ENCODE results near the gene RHBG.

RHBG gene

DNA sequence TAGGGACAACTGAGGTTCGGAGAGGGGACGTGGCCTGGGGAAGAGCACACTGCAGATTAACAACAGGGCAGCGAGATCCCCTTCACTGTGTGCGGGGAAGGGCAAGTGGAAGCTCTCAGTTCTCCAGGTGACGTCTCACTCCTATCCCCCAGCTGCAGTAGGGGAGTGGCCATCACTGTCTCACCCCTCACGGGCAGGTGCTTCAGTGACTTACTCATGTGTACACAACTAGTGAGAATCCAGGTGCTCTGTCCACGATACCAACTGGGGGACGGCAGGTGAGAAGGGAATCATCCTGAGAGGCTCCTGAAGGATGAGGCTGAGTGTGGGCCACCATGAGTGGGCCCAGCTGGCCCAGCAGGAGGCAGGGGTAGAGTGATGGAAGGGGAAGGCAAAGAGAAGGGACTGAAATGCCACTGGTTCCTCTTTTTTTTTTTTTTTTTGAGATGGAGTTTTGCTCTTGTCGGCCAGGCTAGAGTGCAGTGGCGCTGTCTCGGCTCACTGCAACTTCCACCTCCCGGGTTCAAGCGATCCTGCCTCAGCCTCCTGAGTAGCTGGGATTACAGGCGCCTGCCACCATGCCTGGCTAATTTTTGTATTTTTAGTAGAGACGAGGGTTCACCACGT lies 25.9 kb downstream of the RHBG start:
- Mint-ChIP-seq H3K27ac (no peak overlapping the region), H3K36me3 (ENCODE audit: low read depth) (no peaks in the 10 kb centered on the region), H3K4me3 (no peak overlapping the region), H3K27me3 (ENCODE audit: low read depth, poor library complexity) (peaks cover 66% of the 10 kb centered on the region), H3K9me3 (peaks cover 4% of the 10 kb centered on the region), H3K4me1 (peaks cover 44% of the 10 kb centered on the region)
- no peak for TF ChIP-seq CTCF (IDR thresholded peaks at IDR 0.05)
- DNase-seq: no peak

GRCh38 chr1:156399355-156400125 lies 30.5 kb downstream of the RHBG start:
- H3K27ac Mint-ChIP-seq: no peak overlapping the region
- H3K27me3 Mint-ChIP-seq (ENCODE audit: low read depth, poor library complexity): peaks cover 66% of the 10 kb centered on the region
- H3K4me1 Mint-ChIP-seq: peaks cover 19% of the 10 kb centered on the region
- no peaks in the 10 kb centered on the region for H3K36me3 Mint-ChIP-seq (ENCODE audit: low read depth)
- no peak for DNase-seq
- peaks cover 4% of the 10 kb centered on the region for H3K9me3 Mint-ChIP-seq
- TF ChIP-seq CTCF (IDR thresholded peaks at IDR 0.05): no peak
- H3K4me3 Mint-ChIP-seq: no peak overlapping the region

DNA sequence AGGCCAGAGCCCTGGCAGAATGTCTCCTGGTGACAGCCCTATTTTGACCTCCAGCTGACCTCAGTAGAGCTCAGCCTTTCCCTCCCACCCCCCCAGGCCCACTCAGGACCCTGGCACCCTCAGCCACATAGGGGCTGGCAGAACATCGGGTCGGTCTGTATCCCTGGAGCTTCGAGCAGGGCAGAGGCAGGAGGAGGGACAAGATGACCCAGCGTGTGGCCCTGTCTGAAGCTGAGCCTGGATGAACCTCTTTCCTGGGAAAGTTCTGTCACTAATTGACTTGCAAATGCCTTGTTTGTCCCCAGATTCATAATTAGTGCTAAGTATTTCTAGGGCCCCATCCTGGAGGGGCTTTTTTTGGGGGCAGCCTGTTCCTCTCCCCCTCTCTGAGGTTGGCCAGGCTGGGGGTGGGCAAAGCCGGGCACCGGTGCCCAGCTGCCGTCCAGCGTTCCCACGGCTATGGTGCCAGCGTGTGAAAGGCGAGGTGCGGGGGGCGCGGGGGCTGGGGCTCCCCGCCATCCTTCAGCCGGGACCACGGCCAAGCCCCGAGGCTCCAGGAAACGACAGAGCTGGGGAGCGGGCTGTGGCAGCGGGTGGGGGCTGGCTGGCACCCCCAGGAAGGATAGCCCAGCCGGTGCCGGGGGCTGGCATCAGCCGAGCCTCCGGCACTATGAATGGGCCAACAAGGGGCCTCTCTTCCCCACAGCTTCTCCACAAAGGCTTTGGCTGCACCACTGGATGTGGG lies 31.4 kb downstream of the RHBG start:
- no peak for TF ChIP-seq CTCF (IDR thresholded peaks at IDR 0.05)
- Mint-ChIP-seq H3K27ac (no peak overlapping the region), H3K27me3 (ENCODE audit: low read depth, poor library complexity) (peaks cover 69% of the 10 kb centered on the region), H3K4me1 (peaks cover 19% of the 10 kb centered on the region), H3K9me3 (peaks cover 4% of the 10 kb centered on the region), H3K4me3 (no peak overlapping the region), H3K36me3 (ENCODE audit: low read depth) (no peaks in the 10 kb centered on the region)
- no peak for DNase-seq

- Mint-ChIP-seq H3K27ac (no peak overlapping the region), H3K9me3 (peaks cover 4% of the 10 kb centered on the region), H3K36me3 (ENCODE audit: low read depth) (no peaks in the 10 kb centered on the region), H3K27me3 (ENCODE audit: low read depth, poor library complexity) (peaks cover 74% of the 10 kb centered on the region), H3K4me3 (no peak overlapping the region), H3K4me1 (peaks cover 19% of the 10 kb centered on the region)
- no peak for TF ChIP-seq CTCF (IDR thresholded peaks at IDR 0.05)
- DNase-seq: no peak
Observed at GRCh38 chr1:156401041-156401574, 32.1 kb downstream of the RHBG start.

GRCh38 chr1:156401681-156402081 lies 32.7 kb downstream of the RHBG start:
- Mint-ChIP-seq H3K36me3 (ENCODE audit: low read depth) (no peaks in the 10 kb centered on the region), H3K27me3 (ENCODE audit: low read depth, poor library complexity) (peaks cover 75% of the 10 kb centered on the region), H3K9me3 (peaks cover 4% of the 10 kb centered on the region), H3K27ac (no peak overlapping the region), H3K4me1 (peaks cover 19% of the 10 kb centered on the region), H3K4me3 (no peak overlapping the region)
- TF ChIP-seq CTCF (IDR thresholded peaks at IDR 0.05): no peak
- no peak for DNase-seq
